Neural cell (in vitro differentiated cells): ENCODE measurements around the gene REV3L. TPM values are rescaled to one million over a fixed set of nuclear protein-coding genes. Genes with fewer than 3 reads are reported as not detected.

Source experiments
- H2AFZ ChIP-seq: fragments of 200-600, 300-800 bp; sonication (generic), shearing (Covaris generic); 2 replicates; pipeline ENCODE4 v1.6.0; 2014; ENCODE audit warnings: low read depth, mild to moderate bottlenecking, antibody characterized with exemption, low read length, moderate library complexity
- H3F3A ChIP-seq: fragments of 200-600 bp; shearing (Covaris generic); 2 replicates; pipeline ENCODE4 v1.6.1; 2016; ENCODE audit warnings: mild to moderate bottlenecking, moderate library complexity, mixed read lengths, antibody characterized with exemption, low read length; ENCODE audit not compliant: insufficient read depth, poor library complexity, severe bottlenecking
- H3K27ac ChIP-seq: fragments of 200-600, 300-800 bp; sonication (generic), shearing (Covaris generic); 2 replicates; pipeline ENCODE4 v1.5.1; 2014; ENCODE audit warnings: mild to moderate bottlenecking, low read length, moderate library complexity
- H3K27me3 ChIP-seq: fragments of 300-800, 200-600 bp; sonication (generic), shearing (Covaris generic); 2 replicates; pipeline ENCODE4 v1.6.0; 2014; ENCODE audit warnings: mild to moderate bottlenecking, low read depth, low read length, moderate library complexity; ENCODE audit not compliant: insufficient read depth
- H3K36me3 ChIP-seq: fragments of 300-800, 200-600 bp; sonication (generic), shearing (Covaris generic); 2 replicates; pipeline ENCODE4 v1.5.1; 2014; ENCODE audit warnings: mild to moderate bottlenecking, antibody characterized with exemption, low read length, moderate library complexity; ENCODE audit not compliant: insufficient read depth
- H3K4me2 ChIP-seq: fragments of 300-800, 200-600 bp; sonication (generic), shearing (Covaris generic); 2 replicates; pipeline ENCODE4 v1.6.0; 2014; ENCODE audit warnings: mild to moderate bottlenecking, low read length
- H3K4me3 ChIP-seq: fragments of 300-800, 200-600 bp; sonication (generic), shearing (Covaris generic); 2 replicates; pipeline ENCODE4 v1.5.1; 2014; ENCODE audit warnings: mild to moderate bottlenecking, low read length, moderate library complexity
- H3K79me2 ChIP-seq: fragments of 200-600 bp; shearing (Covaris generic); replicated peaks from 2 replicates; pipeline ENCODE4 v1.6.0; 2014; ENCODE audit warnings: mild to moderate bottlenecking, low read length, moderate library complexity; ENCODE audit not compliant: insufficient read depth
- H3K9ac ChIP-seq: fragments of 300-800, 200-600 bp; sonication (generic), shearing (Covaris generic); 2 replicates; pipeline ENCODE4 v1.6.1; 2016; ENCODE audit warnings: mild to moderate bottlenecking, low read length, mixed read lengths
- H3K9me2 ChIP-seq: fragments of 200-600 bp; shearing (Covaris generic); 2 replicates; pipeline ENCODE4 v1.6.1; 2016; ENCODE audit warnings: mild to moderate bottlenecking, low read length, mixed read lengths; ENCODE audit not compliant: insufficient read depth
- H3K9me3 ChIP-seq: fragments of 200-600, 300-800 bp; sonication (generic), shearing (Covaris generic); 2 replicates; pipeline ENCODE4 v1.6.1; 2016; ENCODE audit warnings: mild to moderate bottlenecking, mixed run types, low read length, moderate library complexity, mixed read lengths
- H4K20me1 ChIP-seq: fragments of 200-600 bp; shearing (Covaris generic); 2 replicates; pipeline ENCODE4 v1.6.1; 2016; ENCODE audit warnings: mild to moderate bottlenecking, mixed run types; ENCODE audit not compliant: insufficient read depth
- CTCF ChIP-seq: fragments of 450-650 bp; IDR thresholded peaks from 2 replicates; pipeline ENCODE4 v1.5.1; 2014; ENCODE audit warnings: antibody characterized with exemption, mild to moderate bottlenecking, moderate library complexity; ENCODE audit not compliant: poor library complexity, severe bottlenecking
- EP300 ChIP-seq: fragments of 450-650 bp; conservative IDR thresholded peaks from 2 replicates; pipeline ENCODE4 v1.6.1; 2014; ENCODE audit warnings: antibody characterized with exemption, mild to moderate bottlenecking, moderate library complexity; ENCODE audit not compliant: poor library complexity, severe bottlenecking
- EZH2 ChIP-seq: fragments of 200-600, 300-800 bp; shearing (Covaris generic), sonication (generic); IDR thresholded peaks from 2 replicates; pipeline ENCODE4 v1.6.1; 2014; ENCODE audit warnings: antibody characterized with exemption, low read length, borderline replicate concordance, mild to moderate bottlenecking; ENCODE audit not compliant: insufficient read depth, poor library complexity, severe bottlenecking
- MXI1 ChIP-seq: fragments of 450-650 bp; conservative IDR thresholded peaks from 2 replicates; pipeline ENCODE4 v1.6.1; 2014; ENCODE audit warnings: antibody characterized with exemption, mild to moderate bottlenecking; ENCODE audit not compliant: poor library complexity, severe bottlenecking
- POLR2AphosphoS5 ChIP-seq: IDR thresholded peaks from 2 replicates; pipeline ENCODE4 v1.6.1; 2012
- RAD21 ChIP-seq: fragments of 450-650 bp; conservative IDR thresholded peaks from 2 replicates; pipeline ENCODE4 v1.6.1; 2014; ENCODE audit warnings: antibody characterized with exemption, mild to moderate bottlenecking, moderate library complexity
- REST ChIP-seq: IDR thresholded peaks from 2 replicates; pipeline ENCODE4 v1.6.1; 2012; ENCODE audit warnings: borderline replicate concordance
- SMC3 ChIP-seq: fragments of 450-650 bp; conservative IDR thresholded peaks from 2 replicates; pipeline ENCODE4 v1.6.1; 2014; ENCODE audit warnings: antibody characterized with exemption, mild to moderate bottlenecking, moderate library complexity; ENCODE audit not compliant: poor library complexity
- TAF1 ChIP-seq: IDR thresholded peaks from 2 replicates; pipeline ENCODE4 v1.6.1; 2012; ENCODE audit warnings: low read depth
- polyA plus RNA-seq: library from polyadenylated mRNA; depleted of rRNA; stranded (reverse); fragments of >200 nt; gene quantifications from 2 replicates; pipeline ENCODE4 v1.2.3, GENCODE V29; 2014

REV3L gene
- polyA plus RNA-seq, 1 donor from 2014 or later, result 60.2 TPM

- Histone ChIP-seq H3K9me2 (no peaks in the 10 kb centered on the region), H3F3A (no peaks in the 10 kb centered on the region), H3K36me3 (no peaks in the 10 kb centered on the region), H2AFZ (no peak overlapping the region), H3K79me2 (peaks cover 73% of the 10 kb centered on the region), H4K20me1 (no peaks in the 10 kb centered on the region), H3K27me3 (no peaks in the 10 kb centered on the region), H3K27ac (no peak overlapping the region), H3K9ac (no peak overlapping the region), H3K4me2 (no peak overlapping the region), H3K9me3 (no peaks in the 10 kb centered on the region), H3K4me3 (no peak overlapping the region)
- TF ChIP-seq EP300 (no peak), TAF1 (no peak), REST (no peak), MXI1 (no peak), RAD21 (no peak), POLR2AphosphoS5 (no peak), CTCF (no peak), SMC3 (no peak), EZH2 (no peak)
These were observed 8.9 kb downstream of the REV3L start for GRCh38 chr6:111474106-111474505.

GRCh38 chr6:111472933-111473435 lies 10.0 kb downstream of the REV3L start:
- Histone ChIP-seq H3K9me3 (no peaks in the 10 kb centered on the region), H3K36me3 (no peaks in the 10 kb centered on the region), H3K9ac (no peak overlapping the region), H2AFZ (no peak overlapping the region), H3K27me3 (no peaks in the 10 kb centered on the region), H3K4me2 (no peak overlapping the region), H4K20me1 (no peaks in the 10 kb centered on the region), H3K27ac (no peak overlapping the region), H3F3A (no peaks in the 10 kb centered on the region), H3K4me3 (no peak overlapping the region), H3K79me2 (peaks cover 62% of the 10 kb centered on the region), H3K9me2 (no peaks in the 10 kb centered on the region)
- TF ChIP-seq CTCF (no peak), TAF1 (no peak), EZH2 (no peak), REST (no peak), POLR2AphosphoS5 (no peak), MXI1 (no peak), RAD21 (no peak), SMC3 (no peak), EP300 (no peak)
